Epidermal melanocyte (primary cell): Measurements from ENCODE around the gene AP5Z1.

Experiments
- DNase-seq: peaks from one replicate; pipeline ENCODE4 v3.0.0; 2011; ENCODE audit warnings: low spot score; ENCODE audit not compliant: insufficient read length

The AP5Z1 gene

GRCh38 chr7:4837803-4838625 lies 62.6 kb downstream of the AP5Z1 start:
- DNase-seq = no peak

- no peak for DNase-seq
These were observed 63.4 kb downstream of the AP5Z1 start for GRCh38 chr7:4838626-4839334.

GRCh38 chr7:4840079-4840501 lies 64.7 kb downstream of the AP5Z1 start:
- no peak for DNase-seq
